ENCODE results near the gene TMIE.

The TMIE gene

DNA sequence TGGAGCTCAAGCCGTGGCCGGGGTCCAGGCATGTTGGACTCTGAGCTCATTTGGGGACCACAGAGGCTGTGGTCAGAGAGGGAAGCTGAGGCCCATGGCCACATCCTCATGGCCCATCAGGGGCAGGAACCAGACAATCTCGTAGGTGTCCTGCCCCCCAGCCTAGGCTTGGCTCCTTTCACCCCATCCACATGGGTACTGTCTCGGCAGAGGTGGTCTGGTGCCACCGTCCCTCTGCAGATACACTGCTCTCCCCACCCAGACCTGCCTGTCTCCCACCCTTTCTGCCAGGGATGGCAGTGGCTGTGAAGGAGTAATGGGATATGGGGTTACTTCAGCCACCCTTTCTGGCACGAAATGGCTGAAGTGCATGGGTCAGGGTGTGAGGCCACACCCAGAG is 8.5 kb downstream of the TMIE start:
- DNase-seq = no peak

DNA sequence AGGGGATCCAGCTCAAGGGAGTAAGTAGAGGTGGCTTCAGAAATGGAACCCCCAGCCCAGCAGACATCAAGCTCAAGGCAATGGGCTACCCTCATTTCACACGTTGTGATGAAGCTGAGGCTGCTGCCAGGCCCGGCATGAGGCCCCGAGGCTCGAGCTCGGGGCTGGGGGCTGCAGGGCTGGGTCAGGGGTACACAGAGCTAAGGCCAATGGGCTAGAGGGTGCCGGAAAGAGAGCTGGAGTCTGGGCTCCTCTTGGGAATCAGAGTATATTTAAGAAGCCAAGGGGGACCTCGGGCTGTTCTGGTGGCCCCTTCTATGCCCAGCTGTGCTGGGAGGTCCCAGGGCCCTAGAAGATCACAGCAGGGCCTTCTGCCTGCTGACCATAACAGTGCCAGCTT is 9.0 kb downstream of the TMIE start:
- no peak for DNase-seq

DNA sequence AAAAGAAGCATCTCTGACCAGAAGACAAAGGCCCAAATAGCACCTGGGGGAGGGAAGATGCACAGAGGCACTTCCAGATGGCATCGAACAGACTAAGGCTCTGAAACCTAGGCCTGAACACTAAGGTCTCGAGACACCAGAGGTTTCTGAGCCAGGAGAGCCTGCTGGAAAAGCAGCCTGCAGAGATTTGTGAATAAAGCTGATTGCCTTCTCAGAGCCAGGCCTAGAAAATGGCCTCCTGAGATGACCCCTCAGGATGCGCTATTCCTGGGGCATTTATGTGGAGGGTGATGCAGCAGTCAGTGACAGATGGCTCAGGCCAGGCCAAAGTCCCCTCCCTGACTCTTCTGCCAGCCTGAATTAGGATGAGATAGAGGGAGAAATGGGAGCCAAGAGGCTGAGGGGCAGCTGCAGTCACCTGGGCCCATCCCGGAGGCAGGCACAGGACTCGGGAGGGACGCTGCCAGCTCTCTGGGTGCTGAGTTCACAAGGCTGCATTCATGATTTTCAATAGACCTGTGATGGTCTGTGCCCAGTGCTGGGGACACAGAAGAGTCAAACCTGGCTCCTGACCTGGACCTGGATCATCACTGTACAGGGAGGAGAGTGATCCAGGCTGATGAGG is 9.6 kb downstream of the TMIE start:
- no peak for DNase-seq

DNA sequence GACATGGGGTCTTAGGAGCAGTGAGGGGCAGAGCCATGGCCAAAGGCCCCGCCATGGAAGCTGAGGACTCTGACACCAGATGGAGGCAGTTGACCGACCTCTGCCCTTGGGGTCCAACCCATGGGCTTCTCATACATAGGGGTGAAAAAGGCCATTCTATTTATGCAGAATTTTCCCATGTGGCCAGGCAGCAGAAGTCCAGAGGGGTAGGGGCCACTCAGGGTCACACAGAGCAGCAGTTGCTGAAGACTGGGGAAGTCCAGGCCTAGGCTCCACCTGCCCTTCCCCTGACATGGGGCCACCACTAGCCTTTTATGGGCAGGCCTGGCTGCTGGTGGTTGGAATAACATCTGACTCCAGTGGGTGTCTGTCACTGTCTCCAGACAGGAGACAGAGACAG is 10.1 kb downstream of the TMIE start:
- no peak for DNase-seq

DNA sequence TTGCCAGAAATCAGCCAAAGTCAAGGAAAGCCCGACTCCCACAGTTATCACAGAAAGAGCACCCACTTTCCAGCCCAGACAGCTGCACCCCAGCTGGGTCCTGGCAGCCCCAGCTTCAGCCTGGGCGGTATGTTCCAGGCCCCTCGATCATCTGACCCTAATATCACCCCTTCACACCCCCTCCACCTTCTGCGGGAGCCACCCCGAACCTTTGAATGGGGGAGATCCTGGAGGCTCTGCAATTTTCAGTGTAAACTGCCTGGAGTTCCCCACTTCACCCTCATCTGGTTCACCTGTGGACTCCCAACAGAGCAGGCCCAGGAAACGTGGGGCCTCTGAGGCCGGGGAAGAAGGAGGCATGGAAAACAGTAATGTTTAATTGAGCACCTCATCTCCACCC is 10.6 kb downstream of the TMIE start:
- DNase-seq = no peak

DNA sequence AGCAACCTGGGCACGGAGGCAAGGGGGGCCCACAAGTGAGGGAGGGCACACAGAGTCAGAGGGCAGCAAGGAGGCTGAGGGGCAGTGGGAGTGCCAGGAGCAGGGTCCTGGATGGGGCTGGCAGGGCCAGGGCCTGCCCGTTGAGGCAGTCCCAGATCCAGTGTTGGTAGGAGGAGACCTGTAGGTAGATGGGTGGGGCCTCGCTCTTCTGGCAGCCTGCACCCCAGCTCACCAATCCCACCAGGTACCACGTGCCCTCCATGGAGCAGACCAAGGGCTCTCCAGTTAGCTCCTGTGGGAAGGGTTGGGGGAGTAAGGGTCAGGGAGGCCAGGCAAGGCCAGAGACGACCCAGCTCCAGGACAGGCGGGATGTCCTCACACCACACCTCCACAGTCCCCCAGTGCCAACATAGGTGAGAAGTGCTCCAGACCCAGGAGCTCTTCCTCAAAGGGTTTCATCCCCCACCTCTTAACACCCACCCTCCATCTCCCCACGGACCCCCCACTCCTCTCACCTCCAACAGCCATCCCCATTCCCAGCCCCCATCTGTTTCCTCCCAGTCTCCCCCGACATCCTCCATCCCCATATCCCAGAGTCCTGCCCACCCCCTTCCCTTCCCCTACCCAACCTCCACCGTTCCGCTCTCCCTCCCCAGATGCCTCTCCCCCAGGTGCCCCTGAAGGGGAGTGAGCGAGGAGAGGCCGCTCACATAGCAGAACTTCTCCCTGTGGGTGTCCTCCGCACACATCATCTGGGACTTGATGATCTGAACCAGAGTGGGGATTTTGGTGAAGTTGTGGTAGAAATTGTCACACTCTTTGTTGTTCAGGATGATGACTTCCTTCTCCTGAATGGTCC is 11.2 kb downstream of the TMIE start:
- no peak for DNase-seq

DNA sequence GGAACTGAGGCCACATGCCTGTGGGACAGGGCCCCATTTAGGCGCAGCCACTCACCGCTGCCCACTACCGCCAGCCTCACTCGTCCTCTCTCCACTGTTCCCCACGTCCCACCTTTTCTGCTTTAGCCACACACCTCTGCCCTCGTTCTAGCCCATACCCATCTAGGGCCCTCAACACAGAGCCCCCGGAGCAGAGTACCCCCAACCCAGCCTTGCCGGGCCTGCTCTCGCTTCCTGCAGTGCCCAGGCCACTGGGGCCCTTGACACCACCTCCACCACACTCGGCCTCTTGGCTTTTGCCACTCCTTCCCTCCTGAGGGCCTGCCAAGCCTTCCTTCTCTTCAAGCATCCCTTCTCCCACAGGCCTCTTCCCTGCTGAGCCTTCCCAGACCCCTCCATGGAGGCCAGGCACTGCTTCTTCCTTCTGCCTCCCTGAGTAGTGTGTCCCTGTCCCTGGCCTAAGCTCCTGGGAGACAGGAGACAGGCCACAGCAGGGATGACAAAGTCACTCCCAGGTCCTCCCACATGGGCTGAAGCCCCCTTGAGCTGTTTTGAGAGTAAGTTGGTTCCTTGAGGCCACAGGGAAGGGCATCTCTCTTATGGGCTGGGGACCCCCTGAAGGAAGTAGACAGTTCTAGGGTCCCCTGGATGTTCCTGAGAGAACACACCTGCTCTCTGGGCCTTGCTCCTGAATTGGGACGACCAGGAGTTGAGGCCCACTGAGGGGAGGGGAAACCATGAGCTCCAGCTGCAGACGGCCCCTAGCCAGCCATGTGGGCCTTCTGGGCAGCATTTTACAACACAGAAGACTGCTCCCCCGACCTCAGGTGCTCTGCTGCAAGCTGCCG is 12.1 kb downstream of the TMIE start:
- no peak for DNase-seq

DNA sequence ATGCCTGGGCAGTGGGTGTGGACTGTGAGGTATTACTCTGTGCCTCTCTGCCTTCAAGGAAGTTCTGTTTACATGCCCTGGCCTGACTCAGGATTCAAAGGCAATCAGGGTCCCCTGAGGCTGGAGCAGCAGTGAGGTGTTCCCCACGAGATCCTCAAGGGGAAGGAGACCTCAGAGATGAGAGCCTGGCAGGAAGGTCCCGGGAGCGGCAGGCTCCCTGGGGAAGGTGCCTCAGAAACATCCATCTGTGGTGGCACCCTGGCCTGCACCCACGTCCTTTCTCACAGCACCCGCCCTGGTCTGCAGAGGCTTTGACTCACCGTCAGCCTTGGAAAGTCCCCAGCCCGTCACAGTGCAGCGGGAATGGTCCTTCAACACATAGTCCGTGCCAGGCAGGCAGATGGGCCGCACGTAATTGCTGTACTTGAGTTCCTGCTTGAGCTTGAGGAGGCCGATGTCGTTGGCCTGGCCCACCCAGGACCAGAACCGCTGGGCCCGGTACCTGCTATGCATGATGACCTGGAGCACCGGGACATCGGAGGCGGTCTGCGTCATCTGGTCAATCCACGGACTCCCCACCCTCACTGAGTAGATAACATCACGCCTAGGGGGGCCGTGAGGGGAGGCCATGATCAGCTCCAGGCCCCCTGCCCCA is 12.8 kb downstream of the TMIE start:
- no peak for DNase-seq

DNA sequence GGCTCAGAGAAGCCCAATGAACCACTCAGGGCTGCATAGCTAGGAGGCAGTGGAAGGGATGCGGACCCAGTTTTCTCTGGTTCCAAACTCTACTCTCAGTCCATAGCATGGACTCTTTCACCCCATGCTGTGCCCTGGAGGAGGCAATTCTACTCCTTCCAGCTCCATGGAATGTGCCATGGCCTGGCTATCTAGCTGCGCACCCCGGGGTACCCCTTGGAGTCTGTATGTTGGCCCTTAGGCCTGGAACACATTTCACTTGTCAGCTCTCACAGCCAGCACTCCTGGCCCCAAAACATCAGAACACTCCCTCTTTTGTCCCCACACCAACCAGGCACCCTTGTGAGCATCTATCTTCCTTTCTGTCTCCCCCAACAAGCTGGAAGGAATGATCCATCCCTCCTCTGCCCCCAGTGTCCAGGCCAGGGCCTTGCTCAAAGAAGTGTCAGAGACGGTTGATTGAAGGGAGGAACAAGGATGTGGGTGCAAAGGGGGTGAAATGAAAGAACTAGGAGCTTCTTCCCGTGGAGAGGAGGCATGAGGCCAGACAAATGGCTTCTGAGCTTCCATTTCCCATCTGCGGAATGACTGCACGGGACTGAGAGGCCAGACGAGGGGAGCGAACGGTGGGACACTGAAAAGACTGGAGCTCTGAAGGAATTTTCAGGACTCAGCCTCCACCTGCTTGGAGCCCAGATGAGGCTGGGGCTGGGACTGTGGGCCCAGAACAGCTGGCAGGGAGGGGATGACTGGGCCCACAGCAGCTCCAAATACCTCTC is 13.7 kb downstream of the TMIE start:
- DNase-seq = no peak

DNA sequence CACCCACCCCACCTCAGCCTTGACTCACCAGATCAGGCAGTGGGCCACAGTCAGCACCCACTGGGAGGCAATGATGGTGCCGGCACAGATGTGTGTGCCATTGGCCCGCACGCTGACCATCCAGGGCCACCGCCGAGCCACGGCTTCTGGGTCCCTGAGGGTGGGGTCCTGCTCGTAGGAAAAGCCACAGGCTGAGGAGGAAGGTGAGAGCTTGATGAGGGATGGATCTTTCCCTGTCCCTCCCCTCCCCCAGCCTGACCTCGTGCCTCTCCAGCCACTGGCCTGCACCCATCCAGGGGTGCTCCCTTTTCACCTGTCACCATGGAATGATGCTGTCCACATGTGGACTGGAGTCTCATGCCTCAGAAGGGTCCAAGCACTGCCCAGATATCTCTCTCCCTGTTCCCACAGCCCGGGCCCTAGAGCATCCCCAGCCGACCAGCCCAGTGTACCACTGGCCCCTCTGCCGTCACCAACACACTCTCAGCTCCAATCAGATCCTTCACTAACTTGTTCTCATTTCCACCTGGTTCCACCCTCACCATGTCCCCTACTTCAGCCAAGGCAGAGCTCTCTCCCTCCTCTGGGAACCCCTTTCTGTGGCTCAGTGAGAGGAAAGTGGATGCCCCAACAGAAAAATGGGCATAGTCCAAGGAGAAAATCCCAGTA is 14.4 kb downstream of the TMIE start:
- DNase-seq = no peak

DNA sequence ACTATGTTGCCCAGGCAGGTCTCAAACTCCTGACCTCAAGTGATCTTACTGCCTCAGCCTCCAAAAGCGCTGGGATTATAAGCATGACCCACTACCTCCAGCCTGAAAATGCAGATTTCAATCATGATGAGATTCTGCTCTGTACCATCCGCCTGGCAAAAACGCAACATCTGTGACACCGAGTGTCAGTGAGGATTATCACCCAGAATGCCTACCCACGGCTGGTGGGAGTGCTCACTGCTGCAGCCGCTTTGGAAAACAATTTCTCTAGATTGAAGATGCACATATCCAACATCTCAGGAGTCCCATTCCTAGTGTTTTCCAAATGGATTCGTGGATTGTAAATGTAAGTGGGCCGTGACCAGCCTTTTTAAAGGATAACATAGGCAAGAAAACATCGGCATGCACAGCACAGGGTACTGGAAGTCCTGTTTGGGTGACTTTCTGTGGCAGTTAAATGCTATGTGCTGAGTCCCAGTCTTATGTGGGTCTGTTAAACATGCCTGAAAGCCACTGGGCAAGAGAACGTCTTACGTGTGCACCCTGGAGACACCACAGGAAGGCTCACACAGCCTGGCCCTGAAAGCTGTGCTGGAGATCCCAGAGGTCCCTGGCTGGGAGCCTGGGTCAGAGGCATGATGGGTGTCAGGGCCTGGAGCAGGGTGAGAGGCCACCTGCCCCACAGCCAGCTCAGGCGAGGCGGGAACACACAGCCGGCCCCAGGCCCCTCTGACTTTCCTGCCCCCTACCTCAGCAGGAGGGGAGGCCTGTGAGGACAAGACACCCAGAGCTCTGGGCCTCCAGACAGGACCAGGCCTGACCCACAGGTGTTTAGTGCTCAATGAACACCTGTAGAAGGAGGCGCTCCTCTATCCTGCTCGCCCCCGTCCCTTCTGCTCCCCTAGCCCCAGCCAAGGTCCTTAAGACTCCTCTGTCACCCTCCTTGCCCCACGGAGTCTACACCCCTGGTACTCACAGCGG is 15.6 kb downstream of the TMIE start:
- DNase-seq = no peak

DNA sequence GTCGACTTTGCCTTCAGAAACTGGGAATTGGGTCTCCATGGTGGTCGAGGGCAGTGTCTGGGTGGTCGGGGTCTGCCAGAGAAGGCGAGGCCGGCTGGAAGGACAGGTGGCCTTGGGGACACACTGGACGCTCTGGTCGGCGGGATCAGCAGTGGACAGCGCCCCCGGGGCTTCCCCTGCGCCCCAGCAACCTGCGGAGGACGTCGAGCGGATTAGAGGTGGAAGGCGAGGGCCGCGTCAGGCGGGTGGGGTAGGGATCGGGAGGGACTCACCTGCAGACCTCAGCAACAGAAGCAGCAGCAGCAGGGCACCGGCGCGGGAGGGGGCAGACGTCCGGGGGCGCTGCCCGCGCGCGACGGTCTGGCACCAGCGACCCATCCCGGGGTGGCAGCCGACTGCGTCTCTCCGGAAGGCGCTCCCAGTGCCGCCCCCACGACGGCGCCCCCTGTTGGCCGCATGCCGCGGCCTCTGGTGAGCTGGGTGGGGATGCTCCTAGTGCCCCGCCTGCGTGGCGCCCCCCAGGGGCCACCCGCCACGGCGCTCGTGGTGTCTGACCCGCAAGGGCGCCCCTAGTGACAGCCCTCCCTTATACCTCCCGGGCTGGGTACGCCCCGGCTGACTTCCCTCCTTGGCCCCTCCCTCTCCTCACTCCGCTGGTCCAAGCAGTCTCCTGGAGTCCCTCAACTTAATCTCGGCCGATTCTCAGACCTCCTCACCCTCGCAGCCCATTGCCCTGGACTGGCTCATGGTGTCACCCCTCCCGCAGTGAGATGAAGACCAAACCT is 16.4 kb downstream of the TMIE start, which contains the start of gene PRSS50:
Gene PRSS50 (minus strand): TSS at position 423 of the 785 bp plus-strand sequence. CDS start 45 bp downstream, at position 378.
- no peak for DNase-seq

DNA sequence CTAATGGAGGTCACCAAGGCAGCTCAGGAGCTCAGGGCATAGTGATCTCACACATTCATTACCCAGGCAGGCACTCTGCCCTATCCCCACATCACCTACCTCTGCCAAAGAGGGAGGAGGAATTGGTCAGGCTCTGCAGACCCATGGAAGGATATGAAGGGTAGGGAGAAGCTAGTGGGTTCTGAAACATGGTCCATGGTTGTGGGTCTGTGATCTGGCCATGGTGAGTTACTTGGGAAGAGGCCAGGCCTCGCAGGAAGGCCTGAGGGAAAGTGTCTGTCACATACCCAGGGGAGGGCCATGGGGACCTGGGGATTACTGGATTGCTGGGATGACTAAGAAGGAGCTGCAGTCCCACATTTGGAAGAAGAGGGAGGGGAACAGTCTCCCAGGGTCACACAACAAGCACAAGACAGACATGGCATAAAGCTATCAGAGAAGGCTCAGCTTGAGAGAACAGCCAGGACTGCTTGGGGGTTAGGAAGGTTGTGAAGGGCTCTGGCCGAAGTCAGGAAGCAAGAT is 17.9 kb downstream of the TMIE start:
- DNase-seq = no peak

DNA sequence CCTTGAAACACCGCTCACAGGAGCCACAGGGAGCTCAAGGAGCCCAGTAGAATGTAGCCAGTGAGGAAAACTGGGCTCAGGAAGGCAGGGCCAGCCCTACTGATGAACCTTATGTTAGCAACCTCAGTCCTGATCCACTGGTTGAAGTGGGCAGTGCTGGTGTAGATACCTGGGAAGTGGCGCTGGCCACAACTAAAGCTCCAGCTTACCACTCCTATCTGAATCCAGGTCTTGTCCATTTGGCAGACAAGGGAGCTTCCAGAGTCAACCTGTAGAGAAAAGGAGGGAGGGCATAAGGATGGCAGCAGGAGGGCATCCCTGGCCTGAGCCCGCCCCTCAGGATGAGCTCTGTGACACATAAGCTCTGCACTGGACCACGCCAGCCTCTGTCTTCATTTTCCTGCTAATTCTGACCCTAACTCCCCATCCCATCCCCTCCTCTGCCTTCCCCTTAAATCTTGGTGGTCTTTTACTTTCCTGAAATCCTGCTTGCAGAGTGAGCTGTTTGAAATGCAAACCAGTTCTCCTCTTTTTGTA is 18.6 kb downstream of the TMIE start:
- DNase-seq = no peak

DNA sequence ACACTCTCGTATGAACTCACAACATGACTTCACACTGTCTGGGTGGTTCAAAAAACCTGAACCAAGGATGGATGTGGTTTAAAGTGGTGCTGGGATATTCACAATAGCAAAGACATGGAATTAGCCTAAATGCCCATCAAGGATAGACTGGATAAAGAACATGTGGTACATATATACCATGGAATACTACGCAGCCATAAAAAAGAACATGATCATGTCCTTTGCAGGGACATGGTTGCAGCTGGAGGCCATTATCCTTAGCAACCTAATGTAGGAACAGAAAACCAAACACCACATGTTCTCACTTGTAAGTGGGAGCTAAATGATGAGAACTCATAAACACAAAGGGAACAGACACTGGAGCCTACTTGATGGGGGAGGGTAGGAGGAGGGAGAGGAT is 19.8 kb downstream of the TMIE start:
- DNase-seq = no peak

DNA sequence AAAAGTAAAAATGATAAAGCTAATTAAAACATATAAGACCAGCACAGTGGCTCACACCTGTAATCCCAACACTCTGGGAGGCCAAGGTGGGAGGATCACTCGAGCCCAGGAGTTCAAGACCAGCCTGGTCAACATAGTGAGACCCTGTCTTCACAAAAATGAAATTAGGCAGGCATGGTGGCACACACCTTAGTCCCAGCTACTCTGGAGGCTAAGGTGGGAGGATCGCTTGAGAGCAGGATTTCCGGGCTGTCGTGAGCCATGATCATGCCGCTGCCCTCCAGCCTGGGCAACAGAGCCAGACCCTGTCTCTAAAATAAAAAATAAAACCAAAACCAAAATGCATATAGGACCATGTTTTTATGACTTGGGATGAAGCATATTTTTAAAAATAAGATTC is 21.3 kb downstream of the TMIE start:
- DNase-seq = no peak

DNA sequence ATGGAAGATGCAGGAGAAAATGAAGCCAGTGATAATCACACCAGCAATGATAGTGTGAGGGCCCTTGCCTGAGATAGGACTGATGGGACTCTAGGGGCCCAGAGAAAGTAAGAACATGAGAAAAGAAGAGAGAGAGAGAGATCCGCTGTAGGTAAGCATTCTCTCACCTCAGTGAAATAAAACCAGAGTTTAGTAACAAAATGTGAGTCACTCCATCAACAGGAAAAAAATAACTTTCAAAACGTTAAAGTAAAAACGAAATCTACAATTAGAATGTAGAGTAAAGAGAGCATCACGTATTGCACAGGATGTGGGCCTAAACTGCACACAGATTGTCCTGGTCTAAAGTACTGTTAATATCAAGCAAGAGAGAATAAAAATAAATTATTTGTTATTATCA is 23.2 kb downstream of the TMIE start:
- no peak for DNase-seq

DNA sequence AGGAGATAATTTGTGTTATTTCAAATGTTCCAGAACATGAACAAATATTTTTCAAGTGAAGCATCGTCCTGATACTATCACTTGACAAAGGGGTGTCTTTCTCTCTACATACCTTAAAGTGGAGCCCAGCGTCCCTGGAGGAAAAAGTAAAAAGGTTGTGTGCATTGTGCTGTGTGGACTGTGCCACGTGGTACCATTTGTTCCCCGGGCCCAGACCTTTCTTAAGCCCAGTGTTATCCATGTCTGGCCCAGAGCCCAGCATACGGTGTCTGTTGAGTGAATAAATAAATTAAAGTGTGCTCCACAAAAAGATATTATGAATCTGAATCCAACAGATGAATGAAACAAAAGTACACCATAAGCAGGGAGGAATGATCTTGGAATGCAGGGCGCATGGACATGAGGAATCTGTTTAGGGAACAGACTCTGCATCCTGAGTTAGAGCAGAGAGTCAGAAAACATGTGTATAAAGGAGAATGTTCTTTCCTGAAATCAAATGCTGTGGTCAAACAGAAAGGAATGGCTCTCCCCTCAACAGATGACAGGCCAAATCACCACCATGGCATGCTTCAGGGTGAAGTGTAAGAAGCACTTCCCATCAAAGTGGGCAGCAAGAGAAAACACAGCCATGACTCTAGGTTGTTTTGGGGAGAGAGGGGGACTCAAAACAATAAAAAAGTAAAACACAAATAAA is 24.6 kb downstream of the TMIE start:
- DNase-seq = peak; percentile 4

Data from HCEC 1CT (cell line).